HG03520 (cell line): Measurements from ENCODE around the gene ITGB5.

Experiments used
- ATAC-seq: cut with Tn5 transposase; IDR thresholded peaks from one replicate; pipeline ENCODE4 v1.9.1; 2021; ENCODE audit warnings: mild to moderate bottlenecking, moderate library complexity; ENCODE audit not compliant: unreplicated experiment

The ITGB5 gene

DNA sequence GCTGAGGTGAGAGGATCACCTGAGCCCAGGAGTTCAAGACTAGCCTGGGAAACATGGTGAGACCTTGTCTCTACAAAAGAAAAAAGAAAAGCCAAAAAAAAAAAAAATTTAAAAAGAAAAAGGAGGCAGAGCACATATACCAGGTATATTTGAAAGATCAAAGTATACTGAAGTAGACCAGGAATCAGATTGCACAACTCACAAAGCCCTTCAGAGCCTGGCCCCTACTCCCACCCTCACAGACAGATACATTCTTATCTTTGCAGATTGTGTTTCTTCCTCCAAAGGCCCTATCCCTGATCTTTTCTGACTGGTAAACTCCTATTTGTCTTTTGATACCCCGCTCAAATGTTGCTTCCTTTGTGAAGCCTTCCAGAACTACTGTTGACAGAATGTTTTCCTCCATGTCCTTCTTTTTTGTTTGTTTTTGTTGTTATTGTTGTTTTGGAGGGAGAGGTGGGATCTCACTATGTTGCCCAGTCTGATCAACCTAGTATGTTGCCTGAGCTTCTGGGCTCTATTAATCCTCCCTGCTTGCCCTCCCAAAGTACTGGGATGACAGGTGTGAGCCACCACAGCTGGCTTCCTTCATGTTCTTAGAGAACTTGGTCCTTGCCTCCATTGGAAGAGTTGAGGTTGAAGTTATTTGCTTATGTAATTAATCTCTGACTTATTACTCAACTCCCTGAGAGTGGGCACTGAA lies 9.8 kb upstream of the ITGB5 start:
- ATAC-seq, result no peak

DNA sequence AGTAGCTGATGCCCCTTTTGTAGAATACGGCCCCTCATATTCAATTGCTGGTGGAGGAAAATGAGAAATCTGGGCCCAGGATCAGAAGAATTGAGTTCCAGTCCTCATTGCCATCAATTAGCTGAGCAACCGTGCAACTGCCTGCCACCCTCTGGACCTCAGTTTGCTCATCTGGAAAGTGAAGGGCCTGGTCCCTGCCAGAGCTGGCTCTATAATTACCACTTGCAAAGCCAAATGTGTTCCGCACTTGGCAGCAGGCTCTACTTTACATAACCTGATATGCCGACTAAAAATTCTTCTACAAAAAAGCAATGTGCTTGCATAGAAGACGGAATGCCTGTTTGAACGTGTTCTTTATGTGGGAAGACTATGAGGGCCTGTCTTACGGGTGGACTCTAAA lies 8.6 kb upstream of the ITGB5 start:
- no peak for ATAC-seq

- no peak for ATAC-seq
Observed at GRCh38 chr3:124893526-124893925, 6.4 kb upstream of the ITGB5 start.

DNA sequence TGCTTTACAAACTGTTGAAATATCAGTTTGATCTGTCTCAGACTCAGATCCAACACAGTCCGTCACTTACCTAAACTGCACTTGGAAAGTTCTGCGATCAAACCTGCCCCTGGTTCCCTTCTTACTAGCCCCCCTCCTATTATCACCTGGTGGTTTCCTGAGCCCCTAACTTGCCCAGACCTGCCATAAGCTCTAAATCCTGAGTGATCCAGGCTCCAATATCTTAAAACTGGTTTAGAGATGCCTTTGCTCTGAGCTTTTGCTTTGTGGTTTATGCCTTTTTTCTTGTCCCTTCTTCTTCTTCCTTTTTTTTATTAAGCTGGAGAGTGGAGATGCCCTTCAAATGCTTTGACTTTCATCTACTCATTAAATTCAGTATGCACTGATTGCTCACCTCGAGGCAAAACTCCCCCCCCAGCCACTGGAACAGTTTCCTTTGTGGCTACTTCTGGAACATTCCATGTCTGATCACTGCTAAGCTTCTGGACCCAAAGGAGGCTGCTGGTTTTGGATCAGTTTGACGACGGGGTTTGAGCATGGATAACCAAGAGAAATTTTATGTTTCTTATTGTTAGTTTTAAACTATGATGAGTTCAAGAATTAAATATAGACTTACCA lies 3.5 kb upstream of the ITGB5 start:
- no peak for ATAC-seq

- ATAC-seq, result no peak
Observed at GRCh38 chr3:124888482-124889441, 1.6 kb upstream of the ITGB5 start.

DNA sequence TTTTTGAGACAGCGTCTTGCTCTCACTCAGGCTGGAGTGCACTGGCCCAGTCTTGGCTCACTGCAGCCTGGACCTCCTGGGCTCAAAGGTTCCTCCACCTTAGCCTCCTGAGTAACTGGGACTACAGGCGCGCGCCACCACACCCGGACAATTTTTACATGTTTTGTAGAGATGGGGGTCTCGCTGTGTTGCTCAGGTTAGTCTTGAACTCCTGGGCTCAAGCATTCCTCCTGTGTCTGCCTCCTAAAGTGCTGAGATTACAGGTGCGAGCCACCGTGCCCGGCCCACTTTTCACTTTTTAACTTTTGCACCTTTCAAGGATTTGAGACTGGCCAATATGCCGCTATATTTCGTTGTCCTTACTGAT lies 750 bp upstream of the ITGB5 start:
- ATAC-seq, result no peak

GRCh38 chr3:124886168-124887056 lies 753 bp downstream of the ITGB5 start:
- ATAC-seq, result peak; percentile 52

DNA sequence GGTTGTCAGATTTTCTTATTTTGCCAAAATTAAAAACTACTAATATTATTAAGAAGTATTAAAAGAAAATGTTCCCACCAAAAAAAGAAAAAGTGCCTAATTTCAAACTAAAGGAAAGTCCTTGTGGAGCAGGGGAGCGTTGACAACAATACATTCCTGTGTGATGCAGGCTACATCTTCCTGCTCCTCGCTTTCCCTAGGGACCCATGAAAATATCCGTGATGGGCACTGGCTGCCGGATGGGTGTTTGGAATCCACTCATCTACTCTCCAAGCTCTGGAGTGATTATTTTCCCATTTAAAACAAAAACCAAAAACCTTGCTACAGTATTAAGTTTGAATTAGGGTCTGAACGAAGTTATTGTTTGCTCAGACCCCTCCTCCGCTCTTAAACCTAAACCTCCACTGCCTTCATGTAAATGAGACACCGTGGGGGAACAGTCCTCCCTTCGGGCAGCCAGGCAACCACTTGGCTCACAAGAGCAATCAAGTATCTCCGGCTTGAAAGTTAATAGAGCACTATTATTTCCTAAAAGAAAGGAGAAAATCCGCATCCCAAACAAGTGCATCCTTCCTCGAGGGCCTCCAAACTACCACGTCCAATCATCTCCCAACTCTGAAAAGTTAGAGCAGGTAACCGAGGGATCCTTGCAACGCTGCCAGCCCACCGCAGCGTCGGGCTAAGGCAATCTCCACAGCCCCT lies 1.5 kb downstream of the ITGB5 start:
- ATAC-seq, result no peak

GRCh38 chr3:124884474-124885101 lies 2.6 kb downstream of the ITGB5 start:
- ATAC-seq, result no peak

- no peak for ATAC-seq
Observed at GRCh38 chr3:124883766-124884473, 3.2 kb downstream of the ITGB5 start.

DNA sequence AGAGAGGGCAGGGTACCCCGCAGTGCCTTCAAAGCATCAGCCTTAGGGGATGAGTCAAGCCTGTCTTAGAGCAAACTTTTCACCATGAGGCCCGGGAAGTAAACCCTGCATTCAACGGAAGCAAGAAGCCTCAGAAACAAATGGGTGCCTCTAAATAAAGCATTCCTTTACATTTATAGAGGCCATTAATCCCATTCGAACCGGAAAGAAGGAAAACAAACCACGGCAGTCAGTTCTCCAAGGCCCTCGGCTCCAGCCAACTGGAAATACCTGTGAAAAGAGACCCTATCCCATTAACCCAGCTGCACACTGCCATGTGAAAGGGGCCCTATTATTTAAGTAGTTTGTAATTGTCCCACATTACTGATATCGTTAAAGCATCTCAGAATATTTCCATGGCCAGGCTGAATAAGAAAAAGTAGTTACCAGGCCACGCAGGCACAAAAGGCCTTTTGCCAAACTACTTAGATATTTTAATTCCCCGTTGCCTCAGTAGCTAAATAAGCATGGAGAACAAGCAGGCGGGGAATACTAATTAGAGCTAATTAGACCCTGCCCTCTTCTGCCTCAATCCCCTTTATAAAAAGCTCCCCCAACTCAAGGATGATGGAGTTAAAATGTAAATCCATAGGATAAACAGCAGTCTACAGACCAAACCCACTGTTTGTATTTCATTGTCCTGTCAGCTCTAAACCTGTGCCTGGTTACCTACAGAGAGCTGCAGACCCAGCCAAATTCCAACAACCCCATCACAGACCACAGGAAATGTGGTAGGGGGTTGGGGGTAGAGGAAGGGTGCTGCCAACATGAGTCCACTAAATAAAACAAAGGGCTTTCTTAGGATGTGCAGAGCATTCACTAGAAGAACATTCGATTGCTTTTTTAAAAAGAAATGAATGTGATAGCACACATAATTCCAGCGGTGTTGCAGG lies 4.1 kb downstream of the ITGB5 start:
- ATAC-seq, result no peak

GRCh38 chr3:124881976-124882697 lies 5.0 kb downstream of the ITGB5 start:
- no peak for ATAC-seq

DNA sequence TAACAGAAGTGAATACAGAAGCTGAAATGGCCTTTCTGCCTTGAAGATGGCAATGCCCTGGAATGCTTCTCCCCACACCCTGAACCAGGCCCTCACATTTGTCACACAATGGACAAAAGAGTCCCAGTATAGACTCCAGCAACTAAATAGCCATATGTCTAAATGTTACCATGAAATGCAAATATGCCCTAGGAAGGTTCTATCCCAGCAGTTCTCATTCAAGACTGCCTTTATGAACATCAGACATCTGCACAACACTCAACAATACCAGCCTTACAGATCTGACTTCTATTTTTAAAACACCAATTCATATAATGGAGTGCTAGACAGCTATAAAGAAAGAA lies 7.9 kb downstream of the ITGB5 start:
- ATAC-seq, result no peak

DNA sequence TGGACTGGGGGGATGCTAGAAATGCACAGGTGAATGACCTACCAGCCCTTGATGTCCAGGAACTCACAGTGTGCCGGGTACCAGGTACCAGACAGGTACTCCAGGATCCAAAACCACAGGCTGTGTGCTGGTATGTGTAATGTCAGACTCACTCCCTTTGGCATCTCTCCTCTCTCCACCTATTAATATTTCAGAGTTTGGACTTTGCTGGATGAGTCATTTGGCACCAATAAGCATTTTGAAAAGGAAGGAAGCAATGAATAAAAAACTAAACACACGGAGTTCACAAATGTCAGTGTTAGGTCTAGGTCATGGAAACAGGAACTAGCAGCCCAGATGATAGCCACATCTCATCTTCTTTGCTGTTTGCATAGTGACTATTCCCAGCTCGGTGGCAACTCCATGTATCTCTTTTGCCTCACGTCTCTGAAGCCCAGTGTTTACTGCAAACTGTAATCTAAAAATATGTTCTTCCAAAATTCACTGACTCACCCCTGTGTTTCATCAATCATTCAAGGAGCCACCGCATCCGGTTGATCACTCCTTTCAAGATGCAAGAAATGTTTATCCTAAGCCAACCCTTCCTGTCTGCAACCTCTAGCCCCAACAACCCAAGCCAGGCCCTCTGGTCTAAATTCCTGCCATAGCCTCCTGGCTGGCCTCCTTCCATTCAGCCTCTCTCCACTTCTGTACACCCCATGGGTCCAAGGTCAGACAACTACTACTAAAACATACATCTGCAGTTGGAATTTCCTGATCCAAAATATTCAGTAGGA lies 8.4 kb downstream of the ITGB5 start:
- no peak for ATAC-seq

GRCh38 chr3:124877674-124878073 lies 9.5 kb downstream of the ITGB5 start:
- no peak for ATAC-seq

DNA sequence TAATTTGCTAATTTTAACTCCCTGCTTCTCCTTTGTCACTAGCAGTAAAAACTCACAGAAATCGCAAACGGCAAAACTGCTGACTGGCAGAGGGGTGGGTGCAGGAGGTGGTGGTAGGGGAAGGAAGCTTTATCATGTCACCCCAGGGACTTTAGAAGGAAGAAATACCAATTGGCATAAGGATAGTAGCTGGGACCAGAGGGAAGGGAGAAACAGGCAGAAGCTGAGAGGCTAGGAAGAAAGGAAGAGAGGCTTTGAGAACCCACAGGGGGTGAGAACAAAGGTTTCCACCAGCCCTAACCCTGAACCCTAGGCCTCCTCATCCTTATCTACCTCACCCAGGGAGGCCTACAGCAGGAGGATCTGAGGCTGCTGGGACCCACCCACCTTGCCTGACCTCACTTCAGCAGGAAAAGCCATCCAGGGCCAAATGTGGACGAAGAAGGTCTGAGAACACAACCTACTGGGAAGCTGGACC lies 10.7 kb downstream of the ITGB5 start:
- ATAC-seq, result no peak

DNA sequence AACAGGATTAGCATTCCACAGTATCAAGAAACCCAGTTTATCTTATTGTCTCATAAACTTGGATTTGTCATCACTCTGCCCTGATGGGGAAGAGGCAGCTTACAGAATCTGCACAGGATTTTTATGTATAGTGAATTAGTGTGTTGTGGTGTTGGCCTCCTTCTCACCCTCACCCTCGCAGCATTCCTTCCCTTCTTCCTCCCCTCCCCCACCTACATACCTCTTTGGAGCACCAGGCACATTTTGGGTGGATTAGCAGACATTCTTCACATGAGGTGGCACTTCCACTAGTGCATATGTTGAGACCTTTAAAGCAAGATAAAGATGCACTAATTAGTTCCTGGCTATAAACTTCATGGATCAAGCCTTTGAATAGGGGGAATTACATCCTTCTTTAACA lies 13.9 kb downstream of the ITGB5 start:
- no peak for ATAC-seq
